Measurements from ENCODE around the gene BRPF1. TPM values are rescaled to one million over a fixed set of nuclear protein-coding genes. Genes with fewer than 3 reads are reported as not detected.
A peak's percentile ranks its signal among the peaks of the same experiment; 100 is the strongest.

The BRPF1 gene
- total RNA-seq, 1 donor from 2014 or later, result 12.1 TPM

DNA sequence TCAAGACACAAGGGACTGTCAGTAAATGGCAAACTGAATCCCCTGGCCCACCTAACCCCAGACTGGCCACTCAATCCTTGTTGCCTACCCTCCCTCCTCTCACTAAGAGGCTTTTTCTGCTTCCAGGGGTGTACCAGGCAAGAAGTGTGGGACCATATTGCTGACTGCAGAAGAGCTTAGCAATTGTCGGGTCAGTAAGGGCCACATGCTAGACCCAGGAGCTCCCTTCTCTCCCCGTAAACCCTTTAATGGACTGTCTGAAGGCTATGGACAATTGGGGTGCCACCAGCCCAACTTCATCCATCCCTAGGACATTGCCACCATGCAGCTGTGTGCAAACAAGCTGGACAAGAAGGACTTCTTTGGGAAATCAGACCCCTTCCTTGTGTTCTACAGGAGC lies 19.1 kb upstream of the BRPF1 start:
- H3K27ac ChIP-seq, result no peak overlapping the region
- H3K4me2 ChIP-seq, result no peak overlapping the region
- no peak overlapping the region for H3K4me3 ChIP-seq
- H2AFZ ChIP-seq (replicated peaks), result no peak overlapping the region
- no peak overlapping the region for H3K9ac ChIP-seq
- H3K27me3 Mint-ChIP-seq (ENCODE audit: insufficient read depth, low read depth), result peaks cover 8% of the 10 kb centered on the region
- H3K27ac Mint-ChIP-seq, result no peak overlapping the region
- DNase-seq (ENCODE audit: low spot score), result no peak
- no peaks in the 10 kb centered on the region for H3K9me3 Mint-ChIP-seq
- H3K4me3 Mint-ChIP-seq, result no peak overlapping the region
- TF ChIP-seq EZH2 (IDR thresholded peaks at IDR 0.05) (no peak), EZH2phosphoT487 (IDR thresholded peaks at IDR 0.05) (no peak), CTCF (IDR thresholded peaks at IDR 0.05) (no peak)
- H3F3A ChIP-seq (ENCODE audit: low read depth), result no peaks in the 10 kb centered on the region
- peaks cover 8% of the 10 kb centered on the region for H3K4me1 ChIP-seq
- H3K36me3 ChIP-seq, result no peaks in the 10 kb centered on the region
- no peaks in the 10 kb centered on the region for H3K36me3 Mint-ChIP-seq
- no peaks in the 10 kb centered on the region for H3K9me3 ChIP-seq (ENCODE audit: low read depth)
- no peaks in the 10 kb centered on the region for H3K4me1 Mint-ChIP-seq
- no peaks in the 10 kb centered on the region for H3K79me2 ChIP-seq (ENCODE audit: low read depth)
- peaks cover 3% of the 10 kb centered on the region for H3K27me3 ChIP-seq
- no peaks in the 10 kb centered on the region for H4K20me1 ChIP-seq (ENCODE audit: low read depth)

DNA sequence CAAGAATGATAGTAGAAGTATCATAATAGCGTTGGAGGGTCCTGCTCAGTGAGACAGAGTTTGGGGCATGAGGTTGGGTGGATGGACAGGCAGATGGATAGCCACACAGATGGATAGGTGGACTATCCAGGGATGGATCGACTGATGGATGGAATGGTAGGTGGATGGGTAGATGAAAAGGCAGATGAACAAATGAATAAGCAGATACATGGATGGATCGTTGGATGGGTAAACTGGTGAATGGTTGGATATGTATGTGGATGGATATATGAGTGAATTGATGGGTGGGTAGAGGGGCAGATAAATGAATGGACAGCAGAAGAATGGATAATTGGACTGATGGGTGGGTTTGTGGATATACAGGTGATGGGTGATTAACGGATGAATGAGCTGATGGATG lies 18.4 kb upstream of the BRPF1 start:
- Mint-ChIP-seq H3K27ac (no peak overlapping the region), H3K4me3 (no peak overlapping the region), H3K27me3 (ENCODE audit: insufficient read depth, low read depth) (peaks cover 13% of the 10 kb centered on the region), H3K9me3 (no peaks in the 10 kb centered on the region), H3K4me1 (no peaks in the 10 kb centered on the region), H3K36me3 (no peaks in the 10 kb centered on the region)
- H3K36me3 ChIP-seq, result no peaks in the 10 kb centered on the region
- no peak overlapping the region for H2AFZ ChIP-seq (replicated peaks)
- H3K79me2 ChIP-seq (ENCODE audit: low read depth), result no peaks in the 10 kb centered on the region
- no peak for DNase-seq (ENCODE audit: low spot score)
- no peak overlapping the region for H3K4me2 ChIP-seq
- H3K9me3 ChIP-seq (ENCODE audit: low read depth), result no peaks in the 10 kb centered on the region
- peaks cover 3% of the 10 kb centered on the region for H3K27me3 ChIP-seq
- TF ChIP-seq EZH2phosphoT487 (IDR thresholded peaks at IDR 0.05) (no peak), EZH2 (IDR thresholded peaks at IDR 0.05) (no peak), CTCF (IDR thresholded peaks at IDR 0.05) (no peak)
- no peaks in the 10 kb centered on the region for H3F3A ChIP-seq (ENCODE audit: low read depth)
- H4K20me1 ChIP-seq (ENCODE audit: low read depth), result no peaks in the 10 kb centered on the region
- H3K4me3 ChIP-seq, result no peak overlapping the region
- no peak overlapping the region for H3K9ac ChIP-seq
- H3K4me1 ChIP-seq, result peaks cover 8% of the 10 kb centered on the region
- no peak overlapping the region for H3K27ac ChIP-seq

DNA sequence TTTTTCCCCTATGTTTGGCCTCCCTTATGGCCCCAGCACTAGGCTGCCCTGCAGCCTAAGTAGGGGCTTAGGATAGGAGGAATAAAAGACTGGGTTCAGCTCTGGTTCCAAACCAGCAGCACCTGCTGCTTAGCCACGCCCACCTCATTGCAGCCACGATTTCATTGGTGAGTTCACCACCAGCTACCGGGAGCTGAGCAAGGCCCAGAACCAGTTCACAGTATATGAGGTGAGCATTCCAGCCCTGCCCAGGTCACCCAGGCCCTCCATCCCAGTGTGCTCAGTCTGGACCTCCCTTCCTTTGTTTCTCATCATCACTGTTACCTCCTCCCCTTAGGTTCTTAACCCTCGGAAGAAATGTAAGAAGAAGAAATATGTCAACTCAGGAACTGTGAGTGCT lies 16.4 kb upstream of the BRPF1 start:
- no peak overlapping the region for H3K4me3 Mint-ChIP-seq
- no peaks in the 10 kb centered on the region for H3K9me3 ChIP-seq (ENCODE audit: low read depth)
- no peak overlapping the region for H3K9ac ChIP-seq
- DNase-seq (ENCODE audit: low spot score), result peak; percentile 80
- H3K27me3 Mint-ChIP-seq (ENCODE audit: insufficient read depth, low read depth), result peaks cover 13% of the 10 kb centered on the region
- no peaks in the 10 kb centered on the region for H3K4me1 Mint-ChIP-seq
- no peaks in the 10 kb centered on the region for H3F3A ChIP-seq (ENCODE audit: low read depth)
- H3K9me3 Mint-ChIP-seq, result no peaks in the 10 kb centered on the region
- no peaks in the 10 kb centered on the region for H3K79me2 ChIP-seq (ENCODE audit: low read depth)
- TF ChIP-seq EZH2phosphoT487 (IDR thresholded peaks at IDR 0.05), result no peak
- TF ChIP-seq CTCF (IDR thresholded peaks at IDR 0.05), result no peak
- no peak for TF ChIP-seq EZH2 (IDR thresholded peaks at IDR 0.05)
- H3K36me3 Mint-ChIP-seq, result no peaks in the 10 kb centered on the region
- peaks cover 3% of the 10 kb centered on the region for H3K27me3 ChIP-seq
- peak overlapping the region; percentile 55 for H2AFZ ChIP-seq (replicated peaks)
- H3K4me3 ChIP-seq, result no peak overlapping the region
- H3K4me1 ChIP-seq, result peaks cover 8% of the 10 kb centered on the region
- peak overlapping the region; percentile 37 for H3K4me2 ChIP-seq
- no peak overlapping the region for H3K27ac Mint-ChIP-seq
- no peaks in the 10 kb centered on the region for H3K36me3 ChIP-seq
- no peak overlapping the region for H3K27ac ChIP-seq
- no peaks in the 10 kb centered on the region for H4K20me1 ChIP-seq (ENCODE audit: low read depth)
